ENCODE results near the gene TSKU.
"Not testable (repeated sequence)": the region's sequence is repeated elsewhere in the genome, so short reads cannot be mapped to it uniquely, and the experiment has no call there.

Gene TSKU

GRCh38 chr11:76789443-76789719 lies 6.2 kb downstream of the TSKU start:
- DNase-seq = no peak

- no peak for DNase-seq
Observed at GRCh38 chr11:76790251-76790650, 7.1 kb downstream of the TSKU start.

- DNase-seq = not testable (repeated sequence)
Observed at GRCh38 chr11:76791002-76791770, 8.0 kb downstream of the TSKU start.

- DNase-seq = peak; percentile 62
Observed at GRCh38 chr11:76791861-76792260, 8.7 kb downstream of the TSKU start.

GRCh38 chr11:76792505-76793264 lies 9.5 kb downstream of the TSKU start:
- DNase-seq = no peak

- DNase-seq = no peak
Observed at GRCh38 chr11:76793391-76794291, 10.5 kb downstream of the TSKU start.

GRCh38 chr11:76794371-76795289 lies 11.5 kb downstream of the TSKU start:
- no peak for DNase-seq

- DNase-seq = no peak
Observed at GRCh38 chr11:76795290-76795935, 12.3 kb downstream of the TSKU start.

GRCh38 chr11:76795936-76796441 lies 12.8 kb downstream of the TSKU start:
- DNase-seq = no peak

GRCh38 chr11:76796511-76797198 lies 13.5 kb downstream of the TSKU start:
- no peak for DNase-seq

GRCh38 chr11:76797341-76798201 lies 14.4 kb downstream of the TSKU start:
- no peak for DNase-seq

- no peak for DNase-seq
Observed at GRCh38 chr11:76798202-76798581, 15.0 kb downstream of the TSKU start.

- DNase-seq = no peak
Observed at GRCh38 chr11:76798671-76799065, 15.5 kb downstream of the TSKU start.

GRCh38 chr11:76799066-76799804 lies 16.1 kb downstream of the TSKU start:
- peak; percentile 60 for DNase-seq

GRCh38 chr11:76800466-76801200 lies 17.5 kb downstream of the TSKU start:
- DNase-seq = no peak

- DNase-seq = no peak
Observed at GRCh38 chr11:76801225-76801624, 18.1 kb downstream of the TSKU start.

GRCh38 chr11:76801736-76802135 lies 18.6 kb downstream of the TSKU start:
- DNase-seq = no peak

- no peak for DNase-seq
Observed at GRCh38 chr11:76802151-76802550, 19.0 kb downstream of the TSKU start.

GRCh38 chr11:76802621-76803020 lies 19.5 kb downstream of the TSKU start:
- DNase-seq = no peak

All from HCEC 1CT (cell line).